Trophoblast cell (in vitro differentiated cells and primary cell): ENCODE measurements around the gene LCTL.
A peak's percentile ranks its signal among the peaks of the same experiment; 100 is the strongest.

Source experiments
- DNase-seq, 2 donors: peaks; one replicate each; pipeline ENCODE4 v3.0.0-alpha.2; 2016
- H2AFZ ChIP-seq: 2 replicates; pipeline ENCODE4 v1.6.1; 2013; ENCODE audit warnings: low read length, moderate library complexity, mild to moderate bottlenecking; ENCODE audit not compliant: insufficient read depth, poor library complexity
- H2AK5ac ChIP-seq: 2 replicates; pipeline ENCODE4 v1.6.1; 2013; ENCODE audit warnings: mild to moderate bottlenecking, low read length
- H2BK120ac ChIP-seq: 2 replicates; pipeline ENCODE4 v1.6.1; 2013; ENCODE audit warnings: low read length, mild to moderate bottlenecking, moderate library complexity; ENCODE audit not compliant: insufficient read depth, poor library complexity
- H2BK12ac ChIP-seq: 2 replicates; pipeline ENCODE4 v1.6.1; 2013; ENCODE audit warnings: mild to moderate bottlenecking, low read length, moderate library complexity
- H2BK5ac ChIP-seq: 2 replicates; pipeline ENCODE4 v1.6.1; 2013; ENCODE audit warnings: low read length, low read depth, moderate library complexity, mild to moderate bottlenecking; ENCODE audit not compliant: poor library complexity
- H3K14ac ChIP-seq: 2 replicates; pipeline ENCODE4 v1.6.1; 2013; ENCODE audit warnings: mild to moderate bottlenecking, low read length
- H3K18ac ChIP-seq: 2 replicates; pipeline ENCODE4 v1.6.1; 2013; ENCODE audit warnings: mild to moderate bottlenecking, low read length
- H3K23ac ChIP-seq: 2 replicates; pipeline ENCODE4 v1.6.1; 2013; ENCODE audit warnings: low read length
- H3K27ac ChIP-seq: 2 replicates; pipeline ENCODE4 v1.5.1; 2013; ENCODE audit warnings: low read depth, mild to moderate bottlenecking, inconsistent platforms, low read length, moderate library complexity
- H3K27me3 ChIP-seq: 2 replicates; pipeline ENCODE4 v1.6.1; 2013; ENCODE audit warnings: inconsistent platforms, mild to moderate bottlenecking, low read length, moderate library complexity; ENCODE audit not compliant: insufficient read depth
- H3K36me3 ChIP-seq, 2 experiments: 1 replicate in 1 of 2; 2 replicates in 1 of 2; pipeline ENCODE4 v1.6.1; 2013; ENCODE audit warnings: low read length in 2 of 2, mild to moderate bottlenecking in 2 of 2, moderate library complexity in 1 of 2; ENCODE audit not compliant: insufficient read depth in 2 of 2, control insufficient read depth in 1 of 2
- H3K4ac ChIP-seq: 2 replicates; pipeline ENCODE4 v1.6.1; 2013; ENCODE audit warnings: low read depth, mild to moderate bottlenecking, low read length, moderate library complexity
- H3K4me1 ChIP-seq, 2 experiments: 1 replicate in 1 of 2; 2 replicates in 1 of 2; pipeline ENCODE4 v1.6.1; 2013; ENCODE audit warnings: low read length in 2 of 2, mild to moderate bottlenecking in 2 of 2, moderate library complexity in 1 of 2; ENCODE audit not compliant: insufficient read depth in 2 of 2, control insufficient read depth in 1 of 2
- H3K4me2 ChIP-seq: 2 replicates; pipeline ENCODE4 v1.6.1; 2013; ENCODE audit warnings: inconsistent platforms, mild to moderate bottlenecking, low read length, moderate library complexity
- H3K4me3 ChIP-seq: 2 replicates; pipeline ENCODE4 v1.5.1; 2013; ENCODE audit warnings: mild to moderate bottlenecking, low read depth, low read length, inconsistent platforms
- H3K79me1 ChIP-seq: one replicate; pipeline ENCODE4 v1.6.1; 2013; ENCODE audit warnings: low read length
- H3K79me2 ChIP-seq: 2 replicates; pipeline ENCODE4 v1.6.1; 2013; ENCODE audit warnings: low read length, mild to moderate bottlenecking; ENCODE audit not compliant: control insufficient read depth, insufficient read depth, poor library complexity
- H3K9ac ChIP-seq: 2 replicates; pipeline ENCODE4 v1.6.1; 2013; ENCODE audit warnings: mild to moderate bottlenecking, low read length
- H3K9me3 ChIP-seq: 2 replicates; pipeline ENCODE4 v1.6.1; 2013; ENCODE audit warnings: low read depth, mild to moderate bottlenecking, control low read depth, inconsistent platforms, low read length; ENCODE audit not compliant: insufficient read depth
- H4K12ac ChIP-seq: 2 replicates; pipeline ENCODE4 v1.6.1; 2013; ENCODE audit warnings: low read depth, mild to moderate bottlenecking, low read length, moderate library complexity
- H4K8ac ChIP-seq: 2 replicates; pipeline ENCODE4 v1.6.1; 2013; ENCODE audit warnings: low read depth, mild to moderate bottlenecking, low read length, moderate library complexity
- H4K91ac ChIP-seq: one replicate; pipeline ENCODE4 v1.6.1; 2013; ENCODE audit warnings: low read depth, mild to moderate bottlenecking, low read length, moderate library complexity
- WGBS: extraction: QIAGEN DNeasy Blood & Tissue Kit; methylation state at CpG from one replicate; pipeline ENCODE4 v1.1.7; 2013; ENCODE audit warnings: missing lambda C conversion rate; ENCODE audit not compliant: insufficient read length, insufficient coverage; ENCODE audit errors: extremely low coverage; 5-methylcytosine and 5-hydroxymethylcytosine counted together

Gene LCTL

DNA sequence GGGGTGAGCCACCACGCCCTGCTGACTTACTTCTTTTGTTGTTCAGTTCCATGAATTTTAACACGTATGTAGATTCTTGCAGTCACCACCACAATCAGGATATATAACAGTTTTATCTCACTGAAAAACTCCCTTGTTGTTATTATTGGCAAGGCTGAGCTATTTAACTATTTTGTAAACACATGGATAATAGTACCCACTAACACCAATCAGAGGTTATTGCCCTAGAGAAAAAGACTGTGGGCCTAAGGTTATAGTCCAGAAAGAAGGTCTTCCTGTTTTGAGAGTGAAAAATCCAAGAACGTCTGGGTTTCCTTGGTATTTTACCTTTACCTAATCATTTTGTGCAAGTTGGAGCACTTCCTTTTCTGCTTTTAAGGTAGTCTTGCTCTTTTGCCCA is 51.2 kb downstream of the LCTL start:
- Histone ChIP-seq H3K4ac (no peak overlapping the region), H3K9me3 (no peaks in the 10 kb centered on the region), H3K36me3 (peaks cover 2 to 13% of the 10 kb centered on the region in 2 experiments), H2BK120ac (no peak overlapping the region), H3K9ac (no peak overlapping the region), H2AK5ac (no peak overlapping the region), H3K27me3 (no peaks in the 10 kb centered on the region), H4K12ac (no peak overlapping the region), H2BK5ac (no peak overlapping the region), H3K79me1 (no peaks in the 10 kb centered on the region), H3K23ac (no peak overlapping the region), H3K79me2 (no peaks in the 10 kb centered on the region), H3K14ac (no peak overlapping the region), H2AFZ (no peak overlapping the region), H3K4me1 (no peaks in the 10 kb centered on the region), H2BK12ac (no peak overlapping the region), H3K4me3 (no peak overlapping the region), H4K91ac (no peak overlapping the region), H4K8ac (no peak overlapping the region), H3K4me2 (no peak overlapping the region), H3K27ac (no peak overlapping the region), H3K18ac (no peak overlapping the region)
- no CpG with 5 or more reads among the region's 3 CpGs for WGBS
- no peak for DNase-seq

DNA sequence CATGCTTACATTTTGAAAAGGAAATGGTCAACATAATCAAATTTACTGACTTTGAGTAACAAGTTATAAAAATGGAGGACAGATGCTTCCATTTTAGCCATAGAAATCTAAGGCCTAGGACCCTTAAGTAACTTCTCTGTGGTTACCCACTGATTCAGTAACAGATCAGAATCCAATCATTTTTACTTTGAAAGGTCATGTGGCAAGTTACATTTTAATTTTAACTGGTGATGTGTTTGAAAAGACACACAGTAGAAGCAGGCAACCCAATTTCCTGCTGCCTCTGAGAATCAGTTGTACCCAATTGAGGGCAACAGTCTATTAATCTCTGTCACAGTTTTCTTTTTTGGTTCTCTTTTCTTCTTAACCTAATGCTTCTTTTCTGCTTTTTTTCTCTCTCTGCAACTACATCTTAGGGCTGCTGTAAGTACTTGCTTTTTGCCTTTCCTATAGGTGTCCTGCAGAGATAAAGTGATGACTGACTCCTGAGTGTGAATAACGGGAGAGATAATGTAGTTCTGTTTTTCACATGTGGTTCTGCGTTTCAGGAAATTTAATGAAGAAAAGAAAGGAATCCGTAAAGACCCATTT is 57.4 kb downstream of the LCTL start:
- Histone ChIP-seq H3K27me3 (no peaks in the 10 kb centered on the region), H2AK5ac (no peak overlapping the region), H4K8ac (no peak overlapping the region), H4K12ac (no peak overlapping the region), H3K23ac (no peak overlapping the region), H3K9ac (no peak overlapping the region), H3K4ac (no peak overlapping the region), H3K36me3 (peaks cover 3 to 4% of the 10 kb centered on the region in 2 experiments), H3K9me3 (no peaks in the 10 kb centered on the region), H4K91ac (no peak overlapping the region), H3K79me2 (peaks cover 15% of the 10 kb centered on the region), H2BK120ac (no peak overlapping the region), H3K4me2 (no peak overlapping the region), H2BK12ac (no peak overlapping the region), H3K4me1 (peaks cover 0 to 3% of the 10 kb centered on the region in 2 experiments), H3K4me3 (no peak overlapping the region), H2BK5ac (no peak overlapping the region), H3K18ac (no peak overlapping the region), H2AFZ (no peak overlapping the region), H3K27ac (no peak overlapping the region), H3K79me1 (peaks cover 9% of the 10 kb centered on the region), H3K14ac (no peak overlapping the region)
- WGBS = no CpG with 5 or more reads among the region's 3 CpGs
- no peak for DNase-seq

DNA sequence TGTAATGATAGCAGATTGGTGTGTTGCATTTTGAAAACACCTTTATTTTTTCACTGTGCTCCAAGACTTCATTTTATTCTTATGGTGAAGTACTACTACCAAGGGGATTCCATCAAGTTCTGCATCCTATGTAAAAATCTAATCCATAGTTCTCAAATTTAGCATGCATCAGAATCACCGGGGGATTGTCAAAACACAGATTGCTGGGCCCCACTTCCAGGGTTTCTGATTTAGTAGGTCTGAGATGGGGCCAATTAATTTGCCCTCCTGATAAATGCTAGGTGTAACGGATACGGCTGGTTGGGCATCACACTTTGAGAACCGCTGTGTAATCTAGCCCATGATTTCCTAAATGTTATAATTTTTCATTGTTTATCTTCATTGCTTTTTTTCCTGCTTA is 60.0 kb downstream of the LCTL start:
- DNase-seq = no peak
- peaks cover 8 to 15% of the 10 kb centered on the region in 2 experiments for H3K36me3 ChIP-seq
- no peak overlapping the region for H4K8ac ChIP-seq
- H2BK5ac ChIP-seq = no peak overlapping the region
- no peaks in the 10 kb centered on the region for H3K27me3 ChIP-seq
- no peak overlapping the region for H2BK120ac ChIP-seq
- H2AFZ ChIP-seq = no peak overlapping the region
- no peak overlapping the region for H3K4me3 ChIP-seq
- H3K9ac ChIP-seq = no peak overlapping the region
- WGBS = no CpG with 5 or more reads among the region's 4 CpGs
- no peak overlapping the region for H3K14ac ChIP-seq
- H3K23ac ChIP-seq = no peak overlapping the region
- peaks cover 15% of the 10 kb centered on the region for H3K79me2 ChIP-seq
- H2AK5ac ChIP-seq = no peak overlapping the region
- no peak overlapping the region for H4K12ac ChIP-seq
- H3K18ac ChIP-seq = no peak overlapping the region
- peaks cover 9% of the 10 kb centered on the region for H3K79me1 ChIP-seq
- H3K4ac ChIP-seq = peak overlapping the region; percentile 24
- H3K9me3 ChIP-seq = no peaks in the 10 kb centered on the region
- H4K91ac ChIP-seq = no peak overlapping the region
- H3K4me1 ChIP-seq = peaks cover 0 to 3% of the 10 kb centered on the region in 2 experiments
- H3K27ac ChIP-seq = no peak overlapping the region
- H2BK12ac ChIP-seq = no peak overlapping the region
- peak overlapping the region; percentile 92 for H3K4me2 ChIP-seq

DNA sequence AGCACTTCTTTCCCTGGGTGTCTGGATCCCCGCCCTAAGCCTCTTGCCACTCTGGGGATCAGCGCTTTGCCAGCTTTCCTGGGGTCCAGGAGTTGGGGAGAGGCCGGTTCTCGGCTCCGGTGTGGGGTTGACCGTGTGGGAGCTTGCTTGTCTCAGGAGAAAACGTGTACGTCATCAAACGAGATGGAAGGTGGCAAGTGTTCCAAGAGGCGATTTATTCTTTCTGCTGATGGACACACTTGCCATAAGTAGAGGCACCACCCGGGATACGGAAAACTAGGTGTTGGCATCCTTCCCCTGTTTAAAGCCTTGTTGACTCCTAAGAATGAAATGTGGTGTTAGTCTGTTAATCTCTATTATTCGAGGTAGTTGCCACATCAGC is 60.4 kb downstream of the LCTL start:
- H3K4ac ChIP-seq = peak overlapping the region; percentile 92

More for the DNA sequence above, 60.4 kb downstream of the LCTL start:
- H4K91ac ChIP-seq = peak overlapping the region; percentile 83
- no peak overlapping the region for H3K23ac ChIP-seq
- peak overlapping the region; percentile 50 for H2BK12ac ChIP-seq
- H2BK5ac ChIP-seq = peak overlapping the region; percentile 83
- peaks cover 10 to 19% of the 10 kb centered on the region in 2 experiments for H3K36me3 ChIP-seq
- peak overlapping the region; percentile 90 for H2AK5ac ChIP-seq
- H3K18ac ChIP-seq = peak overlapping the region; percentile 90
- peaks cover 0 to 3% of the 10 kb centered on the region in 2 experiments for H3K4me1 ChIP-seq
- H2BK120ac ChIP-seq = peak overlapping the region; percentile 93
- no CpG with 5 or more reads among the region's 13 CpGs for whole genome bisulfite sequencing
- H2AFZ ChIP-seq = peak overlapping the region; percentile 99
- peaks cover 9% of the 10 kb centered on the region for H3K79me1 ChIP-seq
- peak overlapping the region; percentile 88 for H3K14ac ChIP-seq
- H4K12ac ChIP-seq = peak overlapping the region; percentile 96
- H3K4me3 ChIP-seq = peak overlapping the region; percentile 83
- peaks cover 15% of the 10 kb centered on the region for H3K79me2 ChIP-seq
- H3K27me3 ChIP-seq = no peaks in the 10 kb centered on the region
- peak overlapping the region; percentile 83 for H3K9ac ChIP-seq
- DNase-seq = peak in 1 of 2 donors; percentile 21
- H3K27ac ChIP-seq = peak overlapping the region; percentile 90
- no peaks in the 10 kb centered on the region for H3K9me3 ChIP-seq
- H4K8ac ChIP-seq = peak overlapping the region; percentile 79
- peak overlapping the region; percentile 92 for H3K4me2 ChIP-seq
